ENCODE results near the gene UGT1A9.

The UGT1A9 gene

GRCh38 chr2:233819884-233820773 is 148.4 kb downstream of the UGT1A9 start:
- no peak for DNase-seq

- no peak for DNase-seq
Observed at GRCh38 chr2:233820774-233821105, 149.0 kb downstream of the UGT1A9 start.

GRCh38 chr2:233821196-233821595 is 149.5 kb downstream of the UGT1A9 start:
- DNase-seq, result no peak

GRCh38 chr2:233821709-233822100 is 150.0 kb downstream of the UGT1A9 start:
- DNase-seq, result no peak

- no peak for DNase-seq
Observed at GRCh38 chr2:233822101-233822771, 150.5 kb downstream of the UGT1A9 start.
